HG03045 (cell line): ENCODE results near the gene SF3B1.
"Not testable (repeated sequence)": the region's sequence is repeated elsewhere in the genome, so short reads cannot be mapped to it uniquely, and the experiment has no call there.

Experiments used
- ATAC-seq: cut with Tn5 transposase; IDR thresholded peaks from one replicate; pipeline ENCODE4 v1.9.1; 2021; ENCODE audit warnings: mild to moderate bottlenecking, moderate library complexity; ENCODE audit not compliant: unreplicated experiment

Gene SF3B1, protein sequence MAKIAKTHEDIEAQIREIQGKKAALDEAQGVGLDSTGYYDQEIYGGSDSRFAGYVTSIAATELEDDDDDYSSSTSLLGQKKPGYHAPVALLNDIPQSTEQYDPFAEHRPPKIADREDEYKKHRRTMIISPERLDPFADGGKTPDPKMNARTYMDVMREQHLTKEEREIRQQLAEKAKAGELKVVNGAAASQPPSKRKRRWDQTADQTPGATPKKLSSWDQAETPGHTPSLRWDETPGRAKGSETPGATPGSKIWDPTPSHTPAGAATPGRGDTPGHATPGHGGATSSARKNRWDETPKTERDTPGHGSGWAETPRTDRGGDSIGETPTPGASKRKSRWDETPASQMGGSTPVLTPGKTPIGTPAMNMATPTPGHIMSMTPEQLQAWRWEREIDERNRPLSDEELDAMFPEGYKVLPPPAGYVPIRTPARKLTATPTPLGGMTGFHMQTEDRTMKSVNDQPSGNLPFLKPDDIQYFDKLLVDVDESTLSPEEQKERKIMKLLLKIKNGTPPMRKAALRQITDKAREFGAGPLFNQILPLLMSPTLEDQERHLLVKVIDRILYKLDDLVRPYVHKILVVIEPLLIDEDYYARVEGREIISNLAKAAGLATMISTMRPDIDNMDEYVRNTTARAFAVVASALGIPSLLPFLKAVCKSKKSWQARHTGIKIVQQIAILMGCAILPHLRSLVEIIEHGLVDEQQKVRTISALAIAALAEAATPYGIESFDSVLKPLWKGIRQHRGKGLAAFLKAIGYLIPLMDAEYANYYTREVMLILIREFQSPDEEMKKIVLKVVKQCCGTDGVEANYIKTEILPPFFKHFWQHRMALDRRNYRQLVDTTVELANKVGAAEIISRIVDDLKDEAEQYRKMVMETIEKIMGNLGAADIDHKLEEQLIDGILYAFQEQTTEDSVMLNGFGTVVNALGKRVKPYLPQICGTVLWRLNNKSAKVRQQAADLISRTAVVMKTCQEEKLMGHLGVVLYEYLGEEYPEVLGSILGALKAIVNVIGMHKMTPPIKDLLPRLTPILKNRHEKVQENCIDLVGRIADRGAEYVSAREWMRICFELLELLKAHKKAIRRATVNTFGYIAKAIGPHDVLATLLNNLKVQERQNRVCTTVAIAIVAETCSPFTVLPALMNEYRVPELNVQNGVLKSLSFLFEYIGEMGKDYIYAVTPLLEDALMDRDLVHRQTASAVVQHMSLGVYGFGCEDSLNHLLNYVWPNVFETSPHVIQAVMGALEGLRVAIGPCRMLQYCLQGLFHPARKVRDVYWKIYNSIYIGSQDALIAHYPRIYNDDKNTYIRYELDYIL

GRCh38 chr2:197434541-197435513 lies at the start of gene SF3B1:
Gene SF3B1, minus strand, starts transcription at chr2:197435028. Its CDS starts 29 bp downstream, at chr2:197434999.
- peak; percentile 95 for ATAC-seq

GRCh38 chr2:197484248-197484647 lies 49.4 kb upstream of the SF3B1 start:
- not testable (repeated sequence) for ATAC-seq

DNA sequence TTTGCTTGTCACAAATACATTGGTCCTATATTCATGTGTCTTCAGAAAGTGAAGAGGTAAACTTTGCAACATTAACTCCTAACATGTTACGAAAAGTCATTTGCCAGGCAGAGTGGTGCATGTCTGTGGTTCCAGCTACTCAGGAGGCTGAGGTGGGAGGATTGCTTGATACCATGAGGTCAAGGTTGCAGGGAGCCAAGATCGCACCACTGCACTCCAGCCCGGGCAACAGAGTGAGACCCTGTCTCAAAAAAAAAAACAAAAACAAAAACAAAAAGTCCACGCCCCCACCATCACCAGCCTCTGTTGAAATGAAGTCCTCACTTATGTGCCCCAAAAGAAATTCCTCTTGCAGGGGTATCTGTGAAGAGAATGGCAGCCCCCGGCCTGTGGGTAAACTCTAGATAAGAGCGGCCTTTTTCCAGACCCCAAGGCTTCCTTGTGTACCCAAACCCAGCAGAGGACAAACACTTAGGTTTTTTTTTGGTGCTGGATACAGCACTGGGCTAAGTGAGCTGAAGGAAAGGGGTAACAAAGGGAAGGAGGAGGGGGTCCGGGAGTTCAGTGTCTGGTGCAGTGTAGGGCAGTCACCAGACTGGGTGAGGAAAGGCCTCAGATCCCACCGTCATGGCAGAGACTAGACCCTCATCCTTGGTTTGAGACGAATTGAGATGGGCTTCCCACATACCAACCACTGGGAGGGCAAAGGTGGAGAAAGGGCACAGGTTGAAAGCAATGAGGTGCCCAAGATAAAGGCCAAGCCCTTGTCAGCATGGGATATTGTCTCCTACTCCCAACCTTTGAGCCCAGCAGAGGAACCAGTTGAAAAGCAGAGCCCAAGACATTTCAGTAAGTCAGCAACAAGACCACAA lies 45.6 kb upstream of the SF3B1 start:
- no peak for ATAC-seq

GRCh38 chr2:197477797-197478196 lies 43.0 kb upstream of the SF3B1 start:
- ATAC-seq, result no peak

DNA sequence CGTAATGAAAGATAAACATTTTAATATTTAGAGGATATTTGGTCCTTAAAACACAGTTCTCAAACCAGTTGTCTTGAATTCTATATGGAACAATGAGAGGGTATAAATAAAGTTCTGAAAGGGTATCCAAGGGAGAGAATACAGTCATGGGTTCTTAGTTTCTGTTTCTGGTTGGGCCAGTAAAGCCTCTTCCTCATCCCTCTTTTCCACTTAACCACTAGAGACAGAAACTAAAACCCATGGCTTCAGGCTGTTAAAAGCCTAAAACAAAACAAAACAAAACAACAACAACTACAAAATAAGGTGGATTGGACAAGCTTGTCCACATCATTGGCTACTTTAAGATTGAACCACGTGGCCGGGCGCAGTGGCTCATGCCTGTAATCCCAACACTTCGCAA lies 37.3 kb upstream of the SF3B1 start:
- no peak for ATAC-seq

- ATAC-seq, result no peak
Measured at GRCh38 chr2:197464175-197464574, 29.3 kb upstream of the SF3B1 start.

DNA sequence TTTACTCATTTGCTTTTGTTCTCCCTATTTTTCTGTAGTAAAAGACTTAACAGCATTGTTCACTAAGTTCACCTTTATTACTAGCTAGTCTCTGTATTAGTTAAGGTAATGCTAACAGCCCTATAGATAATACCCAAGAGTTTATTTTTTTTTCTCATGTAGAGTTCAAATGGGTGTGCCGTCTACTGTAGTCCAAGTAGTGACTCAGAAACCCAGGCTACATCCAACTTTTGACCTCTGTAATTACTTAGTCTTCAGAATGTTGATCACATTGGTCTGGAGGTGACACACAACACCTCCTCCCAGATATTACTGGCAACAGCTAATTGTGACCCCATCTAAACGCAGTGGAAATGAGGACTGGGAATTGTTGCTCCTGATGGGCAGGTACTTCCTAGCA lies 26.2 kb upstream of the SF3B1 start:
- ATAC-seq, result no peak

DNA sequence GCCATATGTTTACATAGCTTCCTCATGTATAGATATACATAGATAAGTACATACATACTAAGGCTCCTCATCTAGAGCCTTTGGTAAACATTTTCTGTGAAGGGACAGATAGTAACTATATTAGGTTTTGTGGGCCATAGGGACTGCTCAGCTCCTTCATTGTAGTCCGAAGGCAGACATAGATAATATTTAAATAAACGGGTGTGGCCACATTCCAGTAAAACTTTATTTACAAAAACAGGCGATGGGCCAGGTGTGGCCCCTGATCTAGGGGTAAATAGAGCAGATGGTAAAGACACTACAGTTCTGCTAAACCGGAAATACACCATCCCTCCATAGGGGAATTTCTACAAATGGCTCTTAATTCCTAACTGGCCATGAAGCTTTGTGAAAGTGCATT lies 25.8 kb upstream of the SF3B1 start:
- no peak for ATAC-seq

GRCh38 chr2:197455428-197455827 lies 20.6 kb upstream of the SF3B1 start:
- ATAC-seq, result no peak

- ATAC-seq, result no peak
Measured at GRCh38 chr2:197454923-197455322, 20.1 kb upstream of the SF3B1 start.

GRCh38 chr2:197453914-197454398 lies 19.1 kb upstream of the SF3B1 start:
- peak; percentile 27 for ATAC-seq

DNA sequence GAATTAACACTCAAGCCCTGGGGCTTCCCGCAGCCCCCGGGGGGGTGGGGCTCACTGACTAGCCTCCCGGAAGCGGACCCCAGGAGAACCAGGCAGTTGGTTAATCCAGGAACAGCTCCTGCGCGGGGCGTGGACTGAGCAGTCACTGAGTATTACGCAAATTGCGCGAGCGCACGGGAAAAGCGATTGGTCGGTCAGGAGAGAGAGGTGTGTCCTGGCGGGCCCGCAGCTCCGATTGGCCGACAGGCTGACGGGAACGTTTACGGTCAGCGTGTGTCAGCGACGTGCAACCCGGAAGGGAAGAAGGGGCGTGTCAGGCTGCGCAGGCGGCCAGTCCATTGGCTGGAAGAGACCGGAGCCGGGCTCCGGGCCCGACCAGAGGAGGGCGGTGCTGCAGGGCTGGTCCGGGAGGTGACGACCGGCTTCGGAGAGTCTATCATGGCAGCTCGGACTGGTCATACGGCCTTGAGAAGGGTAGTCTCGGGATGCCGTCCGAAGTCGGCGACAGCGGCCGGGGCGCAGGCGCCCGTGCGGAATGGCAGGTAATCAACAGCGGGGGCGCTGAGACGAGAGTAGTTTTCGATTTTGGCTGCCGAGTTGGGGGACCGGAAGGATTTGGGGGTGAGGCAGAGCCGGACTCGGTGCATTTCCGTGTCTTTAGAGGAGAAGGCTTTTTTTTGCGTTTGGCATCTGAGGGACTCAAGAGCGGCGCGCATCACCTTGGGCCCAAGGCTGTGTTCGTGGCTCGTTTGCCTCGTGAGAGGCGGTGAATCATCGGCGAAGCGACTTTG lies 18.5 kb upstream of the SF3B1 start, which contains the start of gene COQ10B:
Gene COQ10B (plus strand): TSS at position 430 of the 791 bp plus-strand sequence. CDS start 9 bp downstream, at position 439.
- peak; percentile 97 for ATAC-seq

DNA sequence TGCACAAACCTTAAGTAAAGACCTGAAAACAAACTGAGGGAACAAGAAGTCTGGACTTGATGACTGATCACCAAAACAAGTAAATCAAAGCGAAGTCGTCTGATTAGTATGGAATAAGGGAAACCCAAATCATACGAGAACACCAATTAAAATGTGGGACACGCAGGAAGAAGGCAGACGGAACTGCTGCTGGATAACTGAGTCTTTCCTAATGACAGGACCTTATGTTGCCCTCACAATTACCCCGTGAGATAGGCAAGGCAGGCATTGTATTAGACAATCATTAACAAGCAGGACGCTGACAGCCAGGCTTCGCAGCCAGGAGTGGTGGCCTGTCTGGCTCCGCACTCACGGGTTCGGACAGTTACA lies 17.9 kb upstream of the SF3B1 start:
- no peak for ATAC-seq

GRCh38 chr2:197450935-197451358 lies 16.1 kb upstream of the SF3B1 start:
- not testable (repeated sequence) for ATAC-seq

DNA sequence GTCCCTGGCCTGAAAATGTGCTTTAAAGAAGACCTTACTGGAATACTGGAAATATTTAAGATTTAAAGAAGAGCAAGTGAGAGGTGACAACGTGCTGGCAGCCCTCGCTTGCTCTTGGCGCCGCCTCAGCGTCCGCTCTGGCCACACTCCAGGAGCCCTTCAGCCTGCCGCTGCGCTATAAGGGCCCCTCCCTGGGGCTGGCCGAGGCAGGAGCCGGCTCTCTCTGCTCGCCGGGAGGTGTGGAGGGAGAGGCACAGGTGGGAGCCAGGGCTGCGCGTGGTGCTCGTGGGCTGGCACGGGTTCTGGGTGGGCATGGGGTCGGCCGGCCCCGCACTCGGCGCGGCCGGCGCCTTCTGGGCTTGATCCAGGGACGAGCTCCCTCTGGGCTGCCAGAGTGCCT lies 15.6 kb upstream of the SF3B1 start:
- no peak for ATAC-seq

DNA sequence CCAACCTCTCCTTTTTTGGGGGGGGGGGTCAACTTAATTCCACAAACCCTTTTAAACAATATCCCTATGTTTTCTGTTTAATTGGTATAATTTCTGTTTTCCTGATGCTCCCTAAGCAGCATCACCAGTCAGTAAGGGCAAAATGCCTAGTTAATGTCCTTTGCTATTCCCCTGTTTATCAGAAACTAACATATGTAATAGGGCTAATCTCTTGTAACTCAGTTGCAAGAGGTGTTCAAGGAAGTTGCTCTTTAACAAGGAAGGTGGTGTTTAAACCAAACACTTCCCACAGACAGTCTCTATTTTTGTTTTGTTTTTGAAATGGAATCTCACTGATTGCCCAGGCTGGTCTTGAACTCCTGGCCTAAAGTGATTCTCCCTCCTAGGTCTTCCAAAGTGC lies 12.0 kb upstream of the SF3B1 start:
- ATAC-seq, result no peak

DNA sequence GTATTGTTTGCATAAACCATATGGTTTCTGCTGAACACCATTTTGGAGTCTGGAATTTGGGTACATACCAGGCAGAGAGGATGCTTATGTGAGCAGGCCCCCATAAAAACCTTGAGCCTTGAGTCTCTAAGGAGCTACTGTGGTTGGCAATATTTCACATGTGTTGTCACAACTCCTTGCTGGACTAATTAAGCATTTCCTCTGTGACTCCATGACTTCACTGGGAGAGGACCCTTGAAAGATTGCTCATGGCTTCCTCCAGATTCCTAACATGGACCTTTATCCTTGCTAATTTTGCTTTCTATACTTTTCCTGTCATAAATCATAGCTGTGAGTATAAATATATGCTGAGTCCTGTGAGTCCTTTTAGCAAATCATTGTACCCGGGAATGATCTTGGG lies 10.9 kb upstream of the SF3B1 start:
- no peak for ATAC-seq

GRCh38 chr2:197442857-197443256 lies 8.0 kb upstream of the SF3B1 start:
- no peak for ATAC-seq
